Lung (tissue), 12 donors: ENCODE data around the gene MRPS6. TPM values are rescaled to one million over a fixed set of nuclear protein-coding genes. Genes with fewer than 3 reads are reported as not detected.

Experiments used
- ATAC-seq: fragments of 200-7000 bp; cut with Tn5 transposase; one replicate; pipeline ENCODE4 v1.9.1; 2020; ENCODE audit warnings: moderate number of reproducible peaks; ENCODE audit not compliant: insufficient read depth, low FRiP score
- DNase-seq, 3 donors: peaks; one replicate each; pipeline ENCODE4 v3.0.0-alpha.2; 2013 to 2017
- H3K27ac ChIP-seq, 2 donors: one replicate each; pipeline ENCODE4 v1.5.1; 2013; ENCODE audit warnings: mild to moderate bottlenecking in 2 of 2, moderate library complexity in 2 of 2, control low read depth in 1 of 2, inconsistent platforms in 1 of 2, low read depth in 1 of 2, low read length in 1 of 2
- H3K27me3 ChIP-seq, 3 donors: one replicate each; pipeline ENCODE4 v1.5.1; 2013; ENCODE audit warnings: low read length in 2 of 3; ENCODE audit not compliant: control insufficient read depth in 3 of 3, insufficient read depth in 3 of 3
- H3K36me3 ChIP-seq, 4 donors: one replicate each; pipeline ENCODE4 v1.5.1; 2013; ENCODE audit warnings: low read length in 4 of 4, mild to moderate bottlenecking in 1 of 4, moderate library complexity in 1 of 4; ENCODE audit not compliant: control insufficient read depth in 4 of 4, insufficient read depth in 4 of 4
- H3K4me1 ChIP-seq, 5 donors: one replicate each; pipeline ENCODE4 v1.5.1; 2013; ENCODE audit warnings: low read length in 5 of 5, mild to moderate bottlenecking in 2 of 5, moderate library complexity in 1 of 5; ENCODE audit not compliant: control insufficient read depth in 5 of 5, insufficient read depth in 5 of 5
- H3K4me3 ChIP-seq: one replicate; pipeline ENCODE4 v1.5.1; 2013; ENCODE audit warnings: mild to moderate bottlenecking, control low read depth, moderate library complexity
- H3K9ac ChIP-seq, 2 donors: one replicate each; pipeline ENCODE4 v1.5.1; 2013; ENCODE audit warnings: low read length in 2 of 2, control low read depth in 1 of 2; ENCODE audit not compliant: insufficient read depth in 1 of 2
- H3K9me3 ChIP-seq, 4 donors: one replicate each; pipeline ENCODE4 v1.5.1; 2013; ENCODE audit warnings: low read length in 3 of 4, mild to moderate bottlenecking in 1 of 4, moderate library complexity in 1 of 4; ENCODE audit not compliant: control insufficient read depth in 4 of 4, insufficient read depth in 3 of 4
- CTCF ChIP-seq: IDR thresholded peaks from 2 replicates; pipeline ENCODE4 v1.5.1; 2012; ENCODE audit warnings: mild to moderate bottlenecking; ENCODE audit errors: control extremely low read depth, extremely low read depth
- WGBS, 2 donors: extraction: QIAGEN DNeasy Blood & Tissue Kit; methylation state at CpG; one replicate each; pipeline ENCODE4 v1.1.7; 2013; 5-methylcytosine and 5-hydroxymethylcytosine counted together
- polyA plus RNA-seq, 2 donors: library from polyadenylated mRNA; stranded (reverse); fragments of 200-250 nt; gene quantifications; one replicate each; pipeline ENCODE4 v1.2.1, GENCODE V29; 2013
- total RNA-seq, 2 donors: library from RNA; depleted of rRNA in 1 of 2; stranded (reverse); fragments of >200 nt in 1 of 2; gene quantifications; one replicate each; pipeline ENCODE4 v1.2.1, GENCODE V29; 2014 to 2021
- donor health status: control.
- donor health status: control.
- donor health status: Bipolar disorder and iron deficiency.
- donor health status: healthy.
- donor health status: DM: yes; HTN: yes; CAD: no.

MRPS6 gene
- total and polyA plus RNA-seq, 4 donors = 28.4 to 73.9 (median 37.1) TPM

DNA sequence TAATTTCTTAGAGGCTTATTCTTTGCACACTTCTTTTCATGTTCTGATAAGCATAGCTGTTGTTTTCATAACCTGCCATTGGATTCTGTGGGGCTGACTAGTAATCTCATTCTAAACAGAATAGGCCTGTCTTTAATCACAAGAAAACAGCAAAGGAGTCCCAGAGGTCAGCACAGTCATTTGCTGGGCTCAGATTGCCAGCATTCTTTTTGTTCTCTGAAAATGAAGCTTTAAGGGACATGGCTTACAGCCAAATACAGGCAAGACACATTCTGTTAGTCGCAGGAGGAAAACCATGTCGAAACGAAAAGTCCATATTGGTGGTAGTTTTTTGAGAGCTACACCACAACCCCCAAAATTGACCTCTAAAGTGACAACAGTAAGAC lies 75.0 kb downstream of the MRPS6 start:
- H3K27me3 ChIP-seq = no peaks in the 10 kb centered on the region
- H3K27ac ChIP-seq = no peak overlapping the region
- TF ChIP-seq CTCF = no peak
- peak in 2 of 3 donors; percentile 52 to 56 for DNase-seq
- no peak overlapping the region for H3K4me3 ChIP-seq
- no peak overlapping the region for H3K9ac ChIP-seq
- H3K9me3 ChIP-seq = no peaks in the 10 kb centered on the region
- peaks cover 0 to 9% (median 7%) of the 10 kb centered on the region in 4 donors for H3K36me3 ChIP-seq
- ATAC-seq = no peak
- WGBS, 2 donors = 75 to 83% methylated on average over 3 of the region's 3 CpGs
- H3K4me1 ChIP-seq = peaks cover 2 to 15% (median 9%) of the 10 kb centered on the region in 5 donors

DNA sequence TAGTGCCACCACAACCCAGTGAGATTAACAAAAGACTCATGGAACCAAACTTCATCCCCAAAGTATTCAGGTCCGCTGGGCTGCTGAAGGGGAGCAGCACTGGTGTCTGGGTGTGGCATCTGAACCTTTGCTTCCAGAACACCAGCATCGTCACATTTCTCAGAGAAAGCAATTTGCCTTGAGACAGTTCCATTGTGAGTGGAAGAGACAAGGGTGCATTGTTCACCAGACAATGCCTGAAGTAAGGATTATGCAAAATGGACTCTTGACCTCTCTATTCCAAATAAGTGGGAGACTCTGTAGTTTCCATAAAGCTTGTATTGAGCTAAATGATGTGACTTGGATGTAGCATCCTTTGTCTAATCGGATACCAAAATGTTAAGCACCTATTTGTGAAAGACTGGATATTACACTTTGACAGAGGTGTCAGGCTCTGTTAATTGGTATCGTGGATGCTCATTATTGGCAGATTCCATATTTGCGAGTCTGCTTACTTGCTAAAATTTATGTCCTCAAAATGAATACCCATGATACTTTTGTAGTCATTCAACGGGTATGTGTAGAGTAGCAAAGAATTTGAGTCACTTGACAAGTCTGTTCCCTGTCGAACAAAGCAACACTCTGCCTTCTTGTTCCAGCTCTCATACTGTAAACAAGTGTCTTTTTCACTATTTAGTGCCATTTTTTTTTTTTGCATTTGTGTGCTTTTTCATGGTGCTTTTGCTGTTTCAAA lies 75.6 kb downstream of the MRPS6 start:
- Histone ChIP-seq H3K9ac (no peak overlapping the region), H3K27me3 (no peaks in the 10 kb centered on the region)
- DNase-seq = no peak

DNA sequence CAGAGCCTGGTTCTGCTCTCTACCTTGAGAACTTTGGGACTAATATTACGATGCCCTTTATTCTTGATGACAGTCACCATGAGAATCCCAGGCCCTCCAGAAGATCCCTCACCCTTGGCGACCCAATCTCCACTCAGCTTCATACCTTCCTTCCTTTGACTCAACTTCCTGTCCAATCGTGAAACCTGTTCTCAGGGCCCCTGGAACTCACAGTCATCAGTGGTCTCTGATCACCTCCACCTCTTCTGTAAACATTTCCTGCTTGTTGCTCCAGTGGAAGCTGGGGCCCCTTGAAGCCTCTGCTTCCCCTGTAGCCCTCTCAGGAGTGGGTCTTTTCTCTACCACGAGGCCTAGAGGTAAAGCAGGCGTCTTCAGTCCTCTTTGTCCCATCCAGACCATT lies 79.1 kb downstream of the MRPS6 start:
- Histone ChIP-seq H3K9me3 (no peaks in the 10 kb centered on the region), H3K27me3 (no peaks in the 10 kb centered on the region), H3K36me3 (no peaks in the 10 kb centered on the region), H3K4me1 (peaks cover 0 to 13% (median 9%) of the 10 kb centered on the region in 5 donors), H3K27ac (no peak overlapping the region), H3K9ac (no peak overlapping the region), H3K4me3 (no peak overlapping the region)
- 84 to 85% methylated on average over 5 of the region's 5 CpGs for WGBS, 2 donors
- DNase-seq (no peak), ATAC-seq (no peak)
- no peak for TF ChIP-seq CTCF

More for the DNA sequence above, 75.6 kb downstream of the MRPS6 start:
- peaks cover 0 to 9% (median 6%) of the 10 kb centered on the region in 4 donors for H3K36me3 ChIP-seq
- no peak for ATAC-seq
- no peak overlapping the region for H3K27ac ChIP-seq
- H3K4me3 ChIP-seq = no peak overlapping the region
- peaks cover 0 to 15% (median 9%) of the 10 kb centered on the region in 5 donors for H3K4me1 ChIP-seq
- no peak for TF ChIP-seq CTCF
- 93 to 95% methylated on average over 7 of the region's 7 CpGs for WGBS, 2 donors
- H3K9me3 ChIP-seq = no peaks in the 10 kb centered on the region
